Fibroblast of the conjunctiva (primary cell): ENCODE results near the gene BMP15.

Source experiments
- DNase-seq: peaks from one replicate; pipeline ENCODE4 v3.0.0-alpha.2; 2010; ENCODE audit warnings: low read depth

The BMP15 gene

GRCh38 chrX:50910685-50911176 is at the start of gene BMP15:
BMP15 (plus strand) TSS chrX:50910735; CDS start chrX:50910784, 49 bp downstream.
- DNase-seq: no peak

GRCh38 chrX:50863471-50863870 is 47.1 kb upstream of the BMP15 start:
- DNase-seq: no peak

GRCh38 chrX:50865311-50865710 is 45.2 kb upstream of the BMP15 start:
- no peak for DNase-seq

GRCh38 chrX:50871922-50872453 is 38.5 kb upstream of the BMP15 start:
- DNase-seq: no peak

GRCh38 chrX:50874876-50875275 is 35.7 kb upstream of the BMP15 start:
- DNase-seq: no peak

- DNase-seq: no peak
Observed at GRCh38 chrX:50876551-50876950, 34.0 kb upstream of the BMP15 start.

GRCh38 chrX:50877310-50877709 is 33.2 kb upstream of the BMP15 start:
- no peak for DNase-seq

GRCh38 chrX:50881028-50881427 is 29.5 kb upstream of the BMP15 start:
- no peak for DNase-seq

GRCh38 chrX:50888884-50889283 is 21.7 kb upstream of the BMP15 start:
- DNase-seq: no peak

- no peak for DNase-seq
Observed at GRCh38 chrX:50889582-50889981, 21.0 kb upstream of the BMP15 start.

GRCh38 chrX:50893047-50893446 is 17.5 kb upstream of the BMP15 start:
- DNase-seq: no peak

- no peak for DNase-seq
Observed at GRCh38 chrX:50893466-50893865, 17.1 kb upstream of the BMP15 start.

- no peak for DNase-seq
Observed at GRCh38 chrX:50905334-50905733, 5.2 kb upstream of the BMP15 start.

- DNase-seq: no peak
Observed at GRCh38 chrX:50913520-50913919, 3.0 kb downstream of the BMP15 start.

- peak; percentile 0 for DNase-seq
Observed at GRCh38 chrX:50920132-50920531, 9.6 kb downstream of the BMP15 start.

GRCh38 chrX:50927127-50927526 is 16.6 kb downstream of the BMP15 start:
- DNase-seq: no peak

- DNase-seq: no peak
Observed at GRCh38 chrX:50941638-50942037, 31.1 kb downstream of the BMP15 start.

GRCh38 chrX:50942471-50942870 is 31.9 kb downstream of the BMP15 start:
- no peak for DNase-seq

- no peak for DNase-seq
Observed at GRCh38 chrX:50952406-50952805, 41.9 kb downstream of the BMP15 start.

- no peak for DNase-seq
Observed at GRCh38 chrX:50953832-50954231, 43.3 kb downstream of the BMP15 start.

GRCh38 chrX:50962156-50962555 is 51.6 kb downstream of the BMP15 start:
- no peak for DNase-seq

GRCh38 chrX:50963842-50964241 is 53.3 kb downstream of the BMP15 start:
- no peak for DNase-seq
